K562 (cell line): ENCODE results near the gene CAPN5. TPM values are rescaled to one million over a fixed set of nuclear protein-coding genes. Genes with fewer than 3 reads are reported as not detected.

Experiments
- BCL6 ChIP-seq: fragments of 250-450 bp; sonication (Bioruptor Pico); IDR thresholded peaks from 2 replicates; pipeline ENCODE4 v1.4.0; 2020
- CBX3 ChIP-seq, 2 experiments: IDR thresholded peaks; 1 replicate in 1 of 2; 2 replicates in 1 of 2; pipeline ENCODE4 v1.6.1; 2012; ENCODE audit warnings: inconsistent platforms in 2 of 2, low read length in 2 of 2, borderline replicate concordance in 1 of 2, control low read depth in 1 of 2
- CC2D1A ChIP-seq: fragments of 450-650 bp; IDR thresholded peaks from 2 replicates; pipeline ENCODE4 v1.6.1; 2017; ENCODE audit warnings: mild to moderate bottlenecking
- DDX20 ChIP-seq: fragments of 450-650 bp; IDR thresholded peaks from 2 replicates; pipeline ENCODE4 v1.6.1; 2016; ENCODE audit warnings: missing genetic modification characterization, low read depth, mild to moderate bottlenecking, missing compliant biosample characterization, moderate library complexity
- ELF4 ChIP-seq: fragments of 450-650 bp; formaldehyde crosslinking; IDR thresholded peaks from 2 replicates; pipeline ENCODE4 v1.4.0; 2022; ENCODE audit warnings: missing genetic modification characterization
- EZH2 ChIP-seq: IDR thresholded peaks from 2 replicates; pipeline ENCODE4 v1.6.1; 2012; ENCODE audit warnings: low read depth, mild to moderate bottlenecking, inconsistent platforms, low read length, borderline replicate concordance
- KDM1A ChIP-seq, 2 experiments: fragments of 450-650 bp; IDR thresholded peaks; 2 replicates each; pipeline ENCODE4 v1.6.1; 2016; ENCODE audit warnings: mild to moderate bottlenecking in 2 of 2
- KDM4B ChIP-seq, 2 experiments: fragments of 450-650 bp in 1 of 2; sonication (generic) in 1 of 2; IDR thresholded peaks; 2 replicates each; pipeline ENCODE4 v1.6.1; 2016 to 2017; ENCODE audit warnings: borderline replicate concordance in 2 of 2, antibody characterized with exemption in 1 of 2, low read depth in 1 of 2, mild to moderate bottlenecking in 1 of 2
- KDM5B ChIP-seq: fragments of 200-600 bp; sonication (generic); IDR thresholded peaks from 2 replicates; pipeline ENCODE4 v1.6.1; 2012; ENCODE audit warnings: low read depth, mild to moderate bottlenecking, moderate library complexity, low read length, control low read depth, inconsistent platforms; ENCODE audit not compliant: insufficient replicate concordance
- KLF13 ChIP-seq: fragments of 450-650 bp; IDR thresholded peaks from 2 replicates; pipeline ENCODE4 v1.6.1; 2016; ENCODE audit warnings: missing genetic modification characterization, low read depth, mild to moderate bottlenecking, missing compliant biosample characterization, moderate library complexity, borderline replicate concordance
- NCOA2 ChIP-seq, 2 experiments: fragments of 450-650 bp; IDR thresholded peaks; 2 replicates each; pipeline ENCODE4 v1.6.1; 2018; ENCODE audit warnings: mild to moderate bottlenecking in 2 of 2, moderate library complexity in 1 of 2; ENCODE audit not compliant: partially characterized antibody in 2 of 2
- NFYB ChIP-seq: IDR thresholded peaks from 2 replicates; pipeline ENCODE4 v1.6.1; 2011; ENCODE audit warnings: mild to moderate bottlenecking, moderate library complexity; ENCODE audit not compliant: insufficient read length; ENCODE audit errors: extremely low read depth
- SMARCC2 ChIP-seq: fragments of 450-650 bp; IDR thresholded peaks from 2 replicates; pipeline ENCODE4 v1.6.1; 2017; ENCODE audit warnings: antibody characterized with exemption, moderate library complexity, mild to moderate bottlenecking, low read depth
- SMARCE1 ChIP-seq: fragments of 450-650 bp; IDR thresholded peaks from 2 replicates; pipeline ENCODE4 v1.7.1; 2016; ENCODE audit warnings: mild to moderate bottlenecking
- YBX1 ChIP-seq: fragments of 450-650 bp; IDR thresholded peaks from 2 replicates; pipeline ENCODE4 v1.7.1; 2016; ENCODE audit warnings: mild to moderate bottlenecking
- ZBTB17 ChIP-seq: fragments of 450-650 bp; formaldehyde crosslinking; IDR thresholded peaks from 2 replicates; pipeline ENCODE4 v1.4.0; 2020; ENCODE audit warnings: mild to moderate bottlenecking
- ZFP1 ChIP-seq: fragments of 450-650 bp; formaldehyde crosslinking; IDR thresholded peaks from 2 replicates; pipeline ENCODE4 v1.4.0; 2020; ENCODE audit warnings: mild to moderate bottlenecking, mixed read lengths
- ZFX ChIP-seq: sonication (generic); formaldehyde crosslinking; IDR thresholded peaks from 2 replicates; pipeline ENCODE4 v1.8.0; 2022; ENCODE audit warnings: mild to moderate bottlenecking, missing genetic modification reagents, moderate library complexity
- ZNF274 ChIP-seq: IDR thresholded peaks from 2 replicates; pipeline ENCODE4 v1.6.1; 2011; ENCODE audit warnings: low read depth, mild to moderate bottlenecking, low read length, moderate library complexity, borderline replicate concordance
- polyA plus RNA-seq, 8 experiments: library from polyadenylated mRNA; depleted of rRNA in 4 of 8; stranded (reverse) in 5 of 8; unstranded in 3 of 8; fragments of >200 nt; fragmentation: Nextera tagmentation in 2 of 8; fragmentation: Illumina TruSeq in 1 of 8; extraction: Ambion mirVana in 2 of 8; extraction: Trizol in 1 of 8; gene quantifications; 2 replicates each; pipeline versions ENCODE4 v1.2.1 to v1.2.3, GENCODE V29; 2011 to 2014; ENCODE audit warnings: inconsistent platforms in 1 of 8, missing spikeins in 1 of 8
- total RNA-seq, 7 experiments: library from RNA; depleted of rRNA in 6 of 7; stranded (reverse); fragments of >200 nt in 6 of 7; fragmentation: Illumina TruSeq in 2 of 7; extraction: Trizol in 2 of 7; gene quantifications; 2 replicates each; pipeline versions ENCODE4 v1.2.1 to v1.2.3, GENCODE V29; 2011 to 2021; ENCODE audit warnings: low replicate concordance in 1 of 7
- TF ChIP-seq, protein P1 (sequence below): fragments of 250-450 bp; sonication (Bioruptor Pico); IDR thresholded peaks from 2 replicates; pipeline ENCODE4 v1.4.0; 2020; ENCODE audit warnings: mild to moderate bottlenecking, moderate library complexity, borderline replicate concordance
- TF ChIP-seq, protein P2 (sequence below): IDR thresholded peaks from 2 replicates; pipeline ENCODE4 v1.6.1; 2011; ENCODE audit not compliant: insufficient read length; ENCODE audit errors: extremely low read depth
- TF ChIP-seq, protein P3 (sequence below): sonication (generic); formaldehyde crosslinking; IDR thresholded peaks from 2 replicates; pipeline ENCODE4 v1.8.0; 2023; ENCODE audit warnings: mild to moderate bottlenecking, missing genetic modification reagents
- TF ChIP-seq, protein P4 (sequence below): fragments of 450-650 bp; formaldehyde crosslinking; IDR thresholded peaks from 2 replicates; pipeline ENCODE4 v1.4.0; 2022; ENCODE audit warnings: missing genetic modification characterization

The CAPN5 gene
- total and polyA plus RNA-seq, 9 of the 15 experiments (the other 6 are each of a cell fraction or from before 2014, with no cell fraction given), result 0.04 to 0.44 (median 0.14) TPM; not detected in 2

DNA sequence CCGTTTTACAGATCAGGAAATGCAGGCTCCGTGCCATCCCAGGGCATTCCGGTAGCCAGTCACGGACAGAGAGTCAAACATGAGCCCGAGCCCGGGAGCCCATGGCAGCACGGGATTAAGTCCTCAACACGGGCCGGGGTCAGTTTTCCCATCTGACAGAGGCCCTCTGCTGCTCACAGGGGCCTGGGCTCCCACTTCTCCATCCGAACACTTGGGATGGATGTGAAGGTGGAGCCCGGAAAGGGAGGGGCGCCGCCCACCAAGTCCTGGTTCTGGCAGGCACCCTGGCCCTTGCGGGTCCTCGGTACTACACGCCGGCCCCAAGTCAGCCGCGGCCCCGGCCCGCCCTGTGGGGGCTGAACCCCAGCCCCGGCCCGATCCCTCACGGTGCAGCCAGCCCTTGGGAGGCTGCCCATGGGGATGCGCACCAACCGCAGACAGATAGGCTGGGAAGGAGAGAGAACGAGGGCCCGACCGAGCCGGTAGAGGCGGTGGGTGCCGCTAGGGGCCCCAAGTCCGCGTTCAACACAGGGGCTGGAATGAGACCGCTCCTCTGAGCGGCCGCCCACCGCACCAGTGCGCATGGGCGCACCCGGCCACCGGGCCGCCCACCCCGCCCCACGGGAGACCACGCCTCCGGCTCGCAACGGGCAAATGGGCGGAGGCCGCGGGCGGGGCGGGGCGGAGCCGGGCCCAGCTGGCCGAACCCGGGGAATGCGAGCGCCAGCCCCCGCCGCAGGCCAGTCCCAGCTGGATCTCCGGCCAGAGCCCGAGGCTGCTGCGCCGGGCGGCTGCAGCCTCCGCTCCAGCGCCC is at the start of gene CAPN5 (continued):
- TF ChIP-seq, protein P1, sequence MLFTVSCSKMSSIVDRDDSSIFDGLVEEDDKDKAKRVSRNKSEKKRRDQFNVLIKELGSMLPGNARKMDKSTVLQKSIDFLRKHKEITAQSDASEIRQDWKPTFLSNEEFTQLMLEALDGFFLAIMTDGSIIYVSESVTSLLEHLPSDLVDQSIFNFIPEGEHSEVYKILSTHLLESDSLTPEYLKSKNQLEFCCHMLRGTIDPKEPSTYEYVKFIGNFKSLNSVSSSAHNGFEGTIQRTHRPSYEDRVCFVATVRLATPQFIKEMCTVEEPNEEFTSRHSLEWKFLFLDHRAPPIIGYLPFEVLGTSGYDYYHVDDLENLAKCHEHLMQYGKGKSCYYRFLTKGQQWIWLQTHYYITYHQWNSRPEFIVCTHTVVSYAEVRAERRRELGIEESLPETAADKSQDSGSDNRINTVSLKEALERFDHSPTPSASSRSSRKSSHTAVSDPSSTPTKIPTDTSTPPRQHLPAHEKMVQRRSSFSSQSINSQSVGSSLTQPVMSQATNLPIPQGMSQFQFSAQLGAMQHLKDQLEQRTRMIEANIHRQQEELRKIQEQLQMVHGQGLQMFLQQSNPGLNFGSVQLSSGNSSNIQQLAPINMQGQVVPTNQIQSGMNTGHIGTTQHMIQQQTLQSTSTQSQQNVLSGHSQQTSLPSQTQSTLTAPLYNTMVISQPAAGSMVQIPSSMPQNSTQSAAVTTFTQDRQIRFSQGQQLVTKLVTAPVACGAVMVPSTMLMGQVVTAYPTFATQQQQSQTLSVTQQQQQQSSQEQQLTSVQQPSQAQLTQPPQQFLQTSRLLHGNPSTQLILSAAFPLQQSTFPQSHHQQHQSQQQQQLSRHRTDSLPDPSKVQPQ (CRISPR knock-in tag), result no peak
- TF ChIP-seq KDM5B, result peak; percentile 87
- TF ChIP-seq ELF4 (CRISPR knock-in tag), result no peak
- no peak for TF ChIP-seq NCOA2 (IDR thresholded peaks at IDR 0.05; ENCODE audit: partially characterized antibody in 2 of 2)
- TF ChIP-seq, protein P2, sequence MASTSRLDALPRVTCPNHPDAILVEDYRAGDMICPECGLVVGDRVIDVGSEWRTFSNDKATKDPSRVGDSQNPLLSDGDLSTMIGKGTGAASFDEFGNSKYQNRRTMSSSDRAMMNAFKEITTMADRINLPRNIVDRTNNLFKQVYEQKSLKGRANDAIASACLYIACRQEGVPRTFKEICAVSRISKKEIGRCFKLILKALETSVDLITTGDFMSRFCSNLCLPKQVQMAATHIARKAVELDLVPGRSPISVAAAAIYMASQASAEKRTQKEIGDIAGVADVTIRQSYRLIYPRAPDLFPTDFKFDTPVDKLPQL, result no peak
- TF ChIP-seq KLF13 (tag), result no peak
- TF ChIP-seq ZFP1 (CRISPR knock-in tag), result no peak
- no peak for TF ChIP-seq BCL6
- TF ChIP-seq NFYB, result no peak
- no peak for TF ChIP-seq DDX20 (tag)
- no peak for TF ChIP-seq SMARCC2
- TF ChIP-seq YBX1, result no peak
- TF ChIP-seq, protein P3, sequence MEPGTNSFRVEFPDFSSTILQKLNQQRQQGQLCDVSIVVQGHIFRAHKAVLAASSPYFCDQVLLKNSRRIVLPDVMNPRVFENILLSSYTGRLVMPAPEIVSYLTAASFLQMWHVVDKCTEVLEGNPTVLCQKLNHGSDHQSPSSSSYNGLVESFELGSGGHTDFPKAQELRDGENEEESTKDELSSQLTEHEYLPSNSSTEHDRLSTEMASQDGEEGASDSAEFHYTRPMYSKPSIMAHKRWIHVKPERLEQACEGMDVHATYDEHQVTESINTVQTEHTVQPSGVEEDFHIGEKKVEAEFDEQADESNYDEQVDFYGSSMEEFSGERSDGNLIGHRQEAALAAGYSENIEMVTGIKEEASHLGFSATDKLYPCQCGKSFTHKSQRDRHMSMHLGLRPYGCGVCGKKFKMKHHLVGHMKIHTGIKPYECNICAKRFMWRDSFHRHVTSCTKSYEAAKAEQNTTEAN (CRISPR knock-in tag), result no peak
- TF ChIP-seq CBX3 (IDR thresholded peaks at IDR 0.05; ENCODE audit: borderline replicate concordance in 1 of 2, low read length in 2 of 2), result no peak
- TF ChIP-seq EZH2, result no peak
- peak; percentile 75 for TF ChIP-seq ZFX (CRISPR knock-in tag)
- no peak for TF ChIP-seq ZBTB17
- no peak for TF ChIP-seq KDM1A (IDR thresholded peaks at IDR 0.05)
- TF ChIP-seq ZNF274, result no peak
- no peak for TF ChIP-seq KDM4B (IDR thresholded peaks at IDR 0.05; ENCODE audit: borderline replicate concordance in 2 of 2, low read depth in 1 of 2)
- TF ChIP-seq, protein P4, sequence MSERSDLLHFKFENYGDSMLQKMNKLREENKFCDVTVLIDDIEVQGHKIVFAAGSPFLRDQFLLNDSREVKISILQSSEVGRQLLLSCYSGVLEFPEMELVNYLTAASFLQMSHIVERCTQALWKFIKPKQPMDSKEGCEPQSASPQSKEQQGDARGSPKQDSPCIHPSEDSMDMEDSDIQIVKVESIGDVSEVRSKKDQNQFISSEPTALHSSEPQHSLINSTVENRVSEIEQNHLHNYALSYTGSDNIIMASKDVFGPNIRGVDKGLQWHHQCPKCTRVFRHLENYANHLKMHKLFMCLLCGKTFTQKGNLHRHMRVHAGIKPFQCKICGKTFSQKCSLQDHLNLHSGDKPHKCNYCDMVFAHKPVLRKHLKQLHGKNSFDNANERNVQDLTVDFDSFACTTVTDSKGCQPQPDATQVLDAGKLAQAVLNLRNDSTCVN (CRISPR knock-in tag), result no peak
- TF ChIP-seq SMARCE1, result no peak
- TF ChIP-seq CC2D1A, result no peak
